Measurements from ENCODE around the gene ANXA3.

GRCh38 chr4:78629991-78630541 is 78.5 kb downstream of the ANXA3 start:
- TF ChIP-seq CTCF (conservative IDR thresholded peaks at IDR 0.05; ENCODE audit: low read depth, low read length) (no peak), EZH2 (IDR thresholded peaks at IDR 0.05; ENCODE audit: low read length, unreplicated experiment) (no peak), EZH2phosphoT487 (IDR thresholded peaks at IDR 0.05; ENCODE audit: borderline replicate concordance, low read length) (no peak)
